ENCODE measurements around the gene YPEL3. TPM values are rescaled to one million over a fixed set of nuclear protein-coding genes. Genes with fewer than 3 reads are reported as not detected.

The YPEL3 gene
- total and polyA plus RNA-seq, 2 of the 8 experiments (the other 6 are each of a cell fraction or from before 2014, with no cell fraction given) = 40.3 to 53.3 TPM

DNA sequence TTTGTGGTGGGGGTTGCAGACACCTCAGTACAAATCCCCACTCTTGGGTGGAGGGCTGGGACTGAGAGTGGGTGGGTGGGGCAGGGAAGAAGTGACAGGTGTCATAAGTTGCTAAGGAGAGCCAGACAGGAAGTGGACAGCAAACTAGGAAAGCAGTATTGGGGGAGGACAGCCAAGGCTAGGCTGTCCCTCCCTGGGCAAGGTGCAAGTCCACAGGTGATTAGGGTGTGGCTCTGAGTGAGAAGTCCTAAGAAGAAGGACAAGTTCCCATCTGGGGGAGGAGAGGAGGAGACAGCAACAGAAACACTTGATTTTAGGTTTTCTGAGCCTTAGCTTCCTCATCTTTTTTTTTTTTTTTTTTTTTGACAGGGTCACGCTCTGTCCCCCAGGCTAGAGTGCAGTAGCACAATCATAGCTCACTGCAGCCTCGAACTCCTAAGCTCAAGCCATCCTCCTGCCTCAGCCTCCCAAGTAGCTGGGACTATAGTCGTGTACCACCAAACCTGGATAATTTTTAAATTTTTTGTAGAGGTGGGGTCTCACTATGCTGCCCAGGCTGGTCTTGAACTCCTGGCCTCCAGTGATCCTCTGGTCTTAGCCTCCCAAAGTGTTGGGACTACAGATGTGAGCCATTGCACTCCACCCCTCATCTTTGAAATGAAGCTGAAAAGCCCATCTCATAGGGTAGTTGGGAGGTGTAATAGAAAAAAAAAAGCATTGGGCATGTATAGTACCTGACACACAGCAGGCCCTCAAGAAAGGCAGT lies 24.5 kb upstream of the YPEL3 start:
- Histone ChIP-seq H3K79me2 (ENCODE audit: control insufficient read depth in 1 of 2, insufficient read depth in 2 of 2, low read length in 2 of 2) (no peaks in the 10 kb centered on the region), H2BK5ac (ENCODE audit: low read depth, low read length) (no peak overlapping the region), H4K5ac (ENCODE audit: insufficient read length, low read depth, low read length) (no peak overlapping the region), H3K27me3 (replicated peaks in 1 of 4; ENCODE audit: control insufficient read depth in 3 of 4, extremely low read depth in 1 of 4, insufficient read depth in 3 of 4, low read length in 3 of 4) (peaks cover 0 to 2% (median under 1%) of the 10 kb centered on the region in 4 experiments; a peak in 1 of 7 replicates), H4K91ac (replicated peaks; ENCODE audit: insufficient read length, low read length) (no peak overlapping the region), H2BK12ac (ENCODE audit: low read depth, low read length) (no peak overlapping the region), H3K79me1 (ENCODE audit: low read depth, low read length) (no peaks in the 10 kb centered on the region), H3K4me1 (replicated peaks in 1 of 4; ENCODE audit: control insufficient read depth in 3 of 4, insufficient read depth in 4 of 4, low read length in 3 of 4) (peaks cover 0 to 6% (median 2%) of the 10 kb centered on the region in 4 experiments; a peak in 4 of 7 replicates), H2BK15ac (ENCODE audit: low read length) (no peak overlapping the region), H3K4me2 (ENCODE audit: insufficient read depth in 1 of 2, low read depth in 2 of 2, low read length in 2 of 2) (no peak overlapping the region), H3K4ac (replicated peaks; ENCODE audit: insufficient read length, low read depth, low read length) (no peak overlapping the region), H3K23me2 (ENCODE audit: low read depth, low read length) (peaks cover 8% of the 10 kb centered on the region; the same call in 1 of the 2 replicates), H3K14ac (ENCODE audit: insufficient read length) (no peak overlapping the region), H3K18ac (ENCODE audit: extremely low read depth, low read length) (no peak overlapping the region), H3K4me3 (ENCODE audit: extremely low read depth in 1 of 4, insufficient read depth in 2 of 4, low read depth in 3 of 4, low read length in 4 of 4) (no peak overlapping the region), H2AK5ac (ENCODE audit: low read depth, low read length) (no peak overlapping the region), H3K9me3 (ENCODE audit: insufficient read depth in 2 of 2, low read depth in 1 of 2, low read length in 1 of 2) (no peaks in the 10 kb centered on the region), H3K36me3 (ENCODE audit: control insufficient read depth in 2 of 4, insufficient read depth in 4 of 4, low read length in 3 of 4) (peaks cover 0 to 4% (median 0%) of the 10 kb centered on the region in 4 experiments; a peak in 1 of 8 replicates), H3K56ac (replicated peaks; ENCODE audit: insufficient read length, low read depth, low read length) (no peak overlapping the region), H3K23ac (ENCODE audit: insufficient read length) (no peak overlapping the region), H2AFZ (ENCODE audit: low read length) (no peak overlapping the region), H4K20me1 (replicated peaks in 1 of 2; ENCODE audit: control insufficient read depth in 1 of 2, insufficient read depth in 2 of 2, low read length in 2 of 2) (no peaks in the 10 kb centered on the region), H2BK20ac (ENCODE audit: low read length) (no peak overlapping the region), H4K8ac (ENCODE audit: extremely low read depth, insufficient read depth, low read length) (no peak overlapping the region), H3K27ac (ENCODE audit: low read depth, low read length) (no peak overlapping the region), H2BK120ac (replicated peaks; ENCODE audit: low read depth, low read length) (no peak overlapping the region), H3K9ac (replicated peaks in 1 of 4; ENCODE audit: extremely low read depth in 1 of 4, low read depth in 3 of 4, low read length in 3 of 4) (no peak overlapping the region)
- ChIA-PET CTCF (ENCODE audit: partially characterized antibody) (interaction anchor here (0.7 to 2.5 kb wide), 4 partner anchors 8 to 330 kb away, joined by 4 to 20 read pairs (median 6); partner anchors contain the start of genes GDPD3 and TBX6), POLR2A (ENCODE audit: partially characterized antibody) (interaction anchor here (1.4 to 1.5 kb wide), 2 partner anchors 10 to 24 kb away, joined by 4 to 6 read pairs; partner anchors contain the start of gene YPEL3)
- DNase-seq (ENCODE audit: low read depth in 1 of 2, low spot score in 2 of 2) (no peak), FAIRE-seq (no peak)
- 87% methylated on average over 2 of the region's 3 CpGs; no CpG with 5 or more reads in 1 of the 2 experiments for WGBS, 2 experiments (ENCODE audit: extremely low coverage in 1 of 2, insufficient coverage in 1 of 2, insufficient read length in 1 of 2, insufficient replicate concordance in 2 of 2, low coverage in 1 of 2, low lambda C conversion rate in 2 of 2, missing lambda C conversion rate in 1 of 2)
- TF ChIP-seq KDM1A (IDR thresholded peaks at IDR 0.05; ENCODE audit: borderline replicate concordance, low read length) = no peak
- no peak for TF ChIP-seq BACH1 (IDR thresholded peaks at IDR 0.05; ENCODE audit: low read length)
- TF ChIP-seq TAF7 (optimal IDR thresholded peaks at IDR 0.05; ENCODE audit: borderline replicate concordance, low read depth, low read length) = no peak
- TF ChIP-seq HDAC2 (IDR thresholded peaks at IDR 0.05; ENCODE audit: borderline replicate concordance in 1 of 2, low read depth in 2 of 2, low read length in 2 of 2) = no peak
